K562 (cell line): ENCODE results near the gene RNF166. TPM values are rescaled to one million over a fixed set of nuclear protein-coding genes. Genes with fewer than 3 reads are reported as not detected.

ENCODE experiments used
- ATAC-seq: fragments of 200-7000 bp; cut with Tn5 transposase; 3 replicates; pipeline ENCODE4 v1.9.1; 2020; ENCODE audit warnings: moderate library complexity
- BruUV-seq: library from RNA; stranded (reverse); fragments of 400-500 nt; replicated peaks from 2 replicates; lab custom pipeline; 2021; lab: Mats Ljungman, UMichigan
- CTCF ChIA-PET: fragments of 300-600 bp; formaldehyde crosslinking; extraction: SDS; loops from one replicate; lab custom pipeline; 2021; ENCODE audit warnings: low intra/inter-chr PET ratio; lab: Yijun Ruan, JAX
- POLR2A ChIA-PET: fragments of 300-600, 350-650 bp; sonication (Branson Sonifier 250); formaldehyde crosslinking; extraction: SDS; loops from one replicate; lab custom pipeline; 2021; ENCODE audit warnings: antibody characterized with exemption, inconsistent platforms; lab: Yijun Ruan, JAX
- DNase-seq, 4 experiments: peaks; one replicate each; pipeline versions ENCODE4 v3.0.0 to v3.0.0-alpha.2; 2011 to 2018; ENCODE audit warnings: low spot score in 3 of 4, mixed read lengths in 3 of 4; ENCODE audit errors: extremely low read depth in 1 of 4
- FAIRE-seq: peaks from 2 replicates; lab custom pipeline; 2011; peaks lifted over from hg19 to GRCh38; lab: Jason Lieb, UNC
- H2AFZ ChIP-seq: 2 replicates; pipeline ENCODE4 v1.6.0; 2011; ENCODE audit warnings: low read depth, low read length, control low read depth, inconsistent platforms
- H3K27ac ChIP-seq: fragments of 200-600 bp; 3 replicates; pipeline ENCODE4 v1.8.0; 2011; ENCODE audit warnings: low read depth, mild to moderate bottlenecking, control low read depth, inconsistent platforms, low read length, moderate library complexity, mixed read lengths; ENCODE audit errors: extremely low read depth
- H3K27me3 ChIP-seq, 2 experiments: fragments of 300-600 bp in 1 of 2; 2 replicates in 1 of 2; 3 replicates in 1 of 2; pipeline versions ENCODE4 v1.6.0 to v1.8.0; 2011; ENCODE audit warnings: inconsistent platforms in 2 of 2, low read length in 2 of 2, mild to moderate bottlenecking in 1 of 2, mixed read lengths in 1 of 2, moderate library complexity in 1 of 2; ENCODE audit not compliant: control insufficient read depth in 2 of 2, insufficient read depth in 2 of 2
- H3K36me3 ChIP-seq: fragments of 300-600 bp; 3 replicates; pipeline ENCODE4 v1.8.0; 2011; ENCODE audit warnings: mild to moderate bottlenecking, low read length, inconsistent platforms; ENCODE audit not compliant: control insufficient read depth, insufficient read depth
- H3K4me1 ChIP-seq, 2 experiments: fragments of 200-600 bp in 1 of 2; replicated peaks in 1 of 2; 2 replicates in 1 of 2; 3 replicates in 1 of 2; pipeline versions ENCODE4 v1.5.1 to v1.8.0; 2011; ENCODE audit warnings: inconsistent platforms in 2 of 2, low read length in 2 of 2, mild to moderate bottlenecking in 1 of 2, mixed read lengths in 1 of 2, moderate library complexity in 1 of 2; ENCODE audit not compliant: control insufficient read depth in 2 of 2, insufficient read depth in 2 of 2
- H3K4me2 ChIP-seq: 2 replicates; pipeline ENCODE4 v1.6.1; 2011; ENCODE audit warnings: low read length, control low read depth, inconsistent platforms, mixed read lengths; ENCODE audit not compliant: insufficient read depth
- H3K4me3 ChIP-seq: fragments of 200-600 bp; sonication (generic), shearing (Covaris generic); 2 replicates; pipeline ENCODE4 v1.5.1; 2016; ENCODE audit warnings: control low read depth, inconsistent platforms
- H3K79me2 ChIP-seq: fragments of 200-600 bp; 3 replicates; pipeline ENCODE4 v1.8.0; 2011; ENCODE audit warnings: low read length, inconsistent platforms; ENCODE audit not compliant: control insufficient read depth, insufficient read depth
- H3K9ac ChIP-seq, 2 experiments: 2 replicates each; pipeline versions ENCODE4 v1.6.0 to v1.6.1; 2011; ENCODE audit warnings: low read depth in 2 of 2, low read length in 2 of 2, control low read depth in 1 of 2, inconsistent platforms in 1 of 2, mild to moderate bottlenecking in 1 of 2, mixed read lengths in 1 of 2; ENCODE audit not compliant: insufficient read depth in 1 of 2
- H3K9me1 ChIP-seq: one replicate; pipeline ENCODE4 v1.6.0; 2011; ENCODE audit warnings: inconsistent platforms, mild to moderate bottlenecking, low read length, moderate library complexity; ENCODE audit not compliant: control insufficient read depth, insufficient read depth
- H3K9me3 ChIP-seq: replicated peaks from 2 replicates; pipeline ENCODE4 v1.5.1; 2011; ENCODE audit warnings: low read depth, low read length, inconsistent platforms; ENCODE audit not compliant: control insufficient read depth, insufficient read depth
- H4K20me1 ChIP-seq: replicated peaks from 2 replicates; pipeline ENCODE4 v1.6.1; 2011; ENCODE audit warnings: low read length, inconsistent platforms, mixed read lengths; ENCODE audit not compliant: control insufficient read depth, insufficient read depth
- POLR2G ChIP-seq: fragments of 200-400 bp; formaldehyde crosslinking; IDR thresholded peaks from 2 replicates; pipeline ENCODE4 v1.6.1; 2017; ENCODE audit warnings: low read depth, mild to moderate bottlenecking, antibody characterized with exemption, low read length, moderate library complexity
- WGBS: fragments of 100-300 bp; shearing (Covaris generic); methylation state at CpG from one replicate; pipeline ENCODE4 v1.1.6; 2016; ENCODE audit warnings: low coverage, mixed read lengths; ENCODE audit not compliant: insufficient coverage; ENCODE audit errors: missing lambda C conversion rate; 5-methylcytosine and 5-hydroxymethylcytosine counted together
- in situ Hi-C: fragments of 300-500 bp; cut with MboI; formaldehyde crosslinking; loops from 4 replicates; pipeline ENCODE4 v1.15.0; 2018; ENCODE audit warnings: inconsistent platforms, mixed read lengths
- intact Hi-C: fragments of 100-400 bp; cut with micrococcal nuclease; formaldehyde crosslinking; loops from 2 replicates; pipeline ENCODE4 v1.14.2; 2022
- polyA plus RNA-seq, 8 experiments: library from polyadenylated mRNA; depleted of rRNA in 4 of 8; stranded (reverse) in 5 of 8; unstranded in 3 of 8; fragments of >200 nt; fragmentation: Nextera tagmentation in 2 of 8; fragmentation: Illumina TruSeq in 1 of 8; extraction: Ambion mirVana in 2 of 8; extraction: Trizol in 1 of 8; gene quantifications; 2 replicates each; pipeline versions ENCODE4 v1.2.1 to v1.2.3, GENCODE V29; 2011 to 2014; ENCODE audit warnings: inconsistent platforms in 1 of 8, missing spikeins in 1 of 8
- total RNA-seq, 7 experiments: library from RNA; depleted of rRNA in 6 of 7; stranded (reverse); fragments of >200 nt in 6 of 7; fragmentation: Illumina TruSeq in 2 of 7; extraction: Trizol in 2 of 7; gene quantifications; 2 replicates each; pipeline versions ENCODE4 v1.2.1 to v1.2.3, GENCODE V29; 2011 to 2021; ENCODE audit warnings: low replicate concordance in 1 of 7
- TF ChIP-seq, protein P1 (sequence below): fragments of 450-650 bp; IDR thresholded peaks from 2 replicates; pipeline ENCODE4 v1.6.1; 2016; ENCODE audit warnings: mild to moderate bottlenecking

RNF166 gene
- total and polyA plus RNA-seq, 9 of the 15 experiments (the other 6 are each of a cell fraction or from before 2014, with no cell fraction given), result 0.56 to 60.3 (median 19.5) TPM

GRCh38 chr16:88671806-88672205 is 34.4 kb downstream of the RNF166 start:
- Histone ChIP-seq H3K4me2 (no peak overlapping the region), H3K9me3 (no peaks in the 10 kb centered on the region), H3K9me1 (no peaks in the 10 kb centered on the region), H2AFZ (no peak overlapping the region), H3K4me1 (peaks cover 0 to 24% of the 10 kb centered on the region in 2 experiments; a peak in 2 of 5 replicates), H3K27ac (no peak overlapping the region), H3K27me3 (no peaks in the 10 kb centered on the region), H4K20me1 (no peaks in the 10 kb centered on the region), H3K36me3 (peaks cover 7% of the 10 kb centered on the region; the same call in 2 of the 3 replicates), H3K9ac (peak overlapping the region in 1 of 2 experiments; percentile 44; a peak in 1 of 4 replicates), H3K4me3 (no peak overlapping the region), H3K79me2 (no peaks in the 10 kb centered on the region)
- TF ChIP-seq POLR2G, result peak; percentile 58
- TF ChIP-seq, protein P1, sequence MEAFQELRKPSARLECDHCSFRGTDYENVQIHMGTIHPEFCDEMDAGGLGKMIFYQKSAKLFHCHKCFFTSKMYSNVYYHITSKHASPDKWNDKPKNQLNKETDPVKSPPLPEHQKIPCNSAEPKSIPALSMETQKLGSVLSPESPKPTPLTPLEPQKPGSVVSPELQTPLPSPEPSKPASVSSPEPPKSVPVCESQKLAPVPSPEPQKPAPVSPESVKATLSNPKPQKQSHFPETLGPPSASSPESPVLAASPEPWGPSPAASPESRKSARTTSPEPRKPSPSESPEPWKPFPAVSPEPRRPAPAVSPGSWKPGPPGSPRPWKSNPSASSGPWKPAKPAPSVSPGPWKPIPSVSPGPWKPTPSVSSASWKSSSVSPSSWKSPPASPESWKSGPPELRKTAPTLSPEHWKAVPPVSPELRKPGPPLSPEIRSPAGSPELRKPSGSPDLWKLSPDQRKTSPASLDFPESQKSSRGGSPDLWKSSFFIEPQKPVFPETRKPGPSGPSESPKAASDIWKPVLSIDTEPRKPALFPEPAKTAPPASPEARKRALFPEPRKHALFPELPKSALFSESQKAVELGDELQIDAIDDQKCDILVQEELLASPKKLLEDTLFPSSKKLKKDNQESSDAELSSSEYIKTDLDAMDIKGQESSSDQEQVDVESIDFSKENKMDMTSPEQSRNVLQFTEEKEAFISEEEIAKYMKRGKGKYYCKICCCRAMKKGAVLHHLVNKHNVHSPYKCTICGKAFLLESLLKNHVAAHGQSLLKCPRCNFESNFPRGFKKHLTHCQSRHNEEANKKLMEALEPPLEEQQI, result no peak
- in situ Hi-C loops, result no loop called here
- 66% methylated on average over 23 of the region's 23 CpGs for WGBS
- DNase-seq (no peak), FAIRE-seq (no peak), ATAC-seq (no peak)
- POLR2A ChIA-PET, result interaction anchor here (0.5 kb wide), 1 partner anchor 47 kb away, joined by 3 read pairs; no protein-coding TSS in a partner anchor
- no TSS peak for BruUV-seq
- CTCF ChIA-PET, result no interaction called here
- intact Hi-C loops, result no loop called here
